Panc1 (cell line): Measurements from ENCODE around the gene SPIN4.
"Not testable (repeated sequence)": the region's sequence is repeated elsewhere in the genome, so short reads cannot be mapped to it uniquely, and the experiment has no call there.

Source experiments
- SIN3A ChIP-seq: IDR thresholded peaks from 2 replicates; pipeline ENCODE4 v1.6.1; 2012; ENCODE audit warnings: low read depth, mild to moderate bottlenecking, low read length, moderate library complexity, borderline replicate concordance; ENCODE audit not compliant: insufficient read depth
- TF ChIP-seq, protein P1 (sequence below): fragments of 450-650 bp; IDR thresholded peaks from 2 replicates; pipeline ENCODE4 v1.5.1; 2017; ENCODE audit warnings: mild to moderate bottlenecking

DNA sequence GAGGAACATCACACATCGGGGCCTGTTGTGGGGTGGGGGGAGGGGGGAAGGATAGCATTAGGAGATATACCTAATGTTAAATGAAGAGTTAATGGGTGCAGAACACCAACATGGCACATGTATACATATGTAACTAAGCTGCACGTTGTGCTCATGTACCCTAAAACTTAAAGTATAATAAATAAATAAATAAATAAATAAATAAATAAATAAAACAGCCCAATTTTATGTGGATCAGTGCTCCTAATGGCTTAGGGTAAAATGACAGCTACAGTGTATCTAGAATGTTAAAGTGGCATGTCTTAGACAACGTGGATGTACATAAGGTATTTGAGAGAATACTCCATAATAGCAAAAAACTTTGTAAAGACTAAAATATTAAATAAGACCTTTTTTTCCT is 21.9 kb upstream of the SPIN4 start:
- TF ChIP-seq SIN3A, result not testable (repeated sequence)
- TF ChIP-seq, protein P1, sequence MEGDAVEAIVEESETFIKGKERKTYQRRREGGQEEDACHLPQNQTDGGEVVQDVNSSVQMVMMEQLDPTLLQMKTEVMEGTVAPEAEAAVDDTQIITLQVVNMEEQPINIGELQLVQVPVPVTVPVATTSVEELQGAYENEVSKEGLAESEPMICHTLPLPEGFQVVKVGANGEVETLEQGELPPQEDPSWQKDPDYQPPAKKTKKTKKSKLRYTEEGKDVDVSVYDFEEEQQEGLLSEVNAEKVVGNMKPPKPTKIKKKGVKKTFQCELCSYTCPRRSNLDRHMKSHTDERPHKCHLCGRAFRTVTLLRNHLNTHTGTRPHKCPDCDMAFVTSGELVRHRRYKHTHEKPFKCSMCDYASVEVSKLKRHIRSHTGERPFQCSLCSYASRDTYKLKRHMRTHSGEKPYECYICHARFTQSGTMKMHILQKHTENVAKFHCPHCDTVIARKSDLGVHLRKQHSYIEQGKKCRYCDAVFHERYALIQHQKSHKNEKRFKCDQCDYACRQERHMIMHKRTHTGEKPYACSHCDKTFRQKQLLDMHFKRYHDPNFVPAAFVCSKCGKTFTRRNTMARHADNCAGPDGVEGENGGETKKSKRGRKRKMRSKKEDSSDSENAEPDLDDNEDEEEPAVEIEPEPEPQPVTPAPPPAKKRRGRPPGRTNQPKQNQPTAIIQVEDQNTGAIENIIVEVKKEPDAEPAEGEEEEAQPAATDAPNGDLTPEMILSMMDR, result not testable (repeated sequence)
